ENCODE data around the gene GPC5.

The GPC5 gene

DNA sequence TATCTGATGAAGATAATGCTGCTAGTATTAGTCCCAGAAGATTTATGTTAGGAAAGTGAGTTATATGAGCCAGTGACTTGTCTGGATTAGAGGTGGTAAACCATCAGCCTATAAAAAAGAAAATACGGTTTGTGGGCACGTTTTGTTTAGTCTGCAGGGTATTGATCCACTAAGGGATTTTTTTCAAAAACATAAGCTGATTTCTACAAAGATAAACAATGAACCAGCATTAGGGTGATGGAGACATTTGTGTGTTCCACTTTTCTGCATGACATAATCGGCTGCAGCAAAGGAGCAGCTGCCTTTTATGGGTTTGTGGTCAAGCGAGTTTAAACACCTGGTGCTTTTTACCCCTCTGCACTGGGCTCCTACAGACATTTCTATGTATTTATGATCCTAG lies 991.8 kb downstream of the GPC5 start:
- H3K9ac ChIP-seq (ENCODE audit: low read length): peak overlapping the region; percentile 13; the same call in 1 of the 2 replicates
- peaks cover 34% of the 10 kb centered on the region for H3K4me1 ChIP-seq (ENCODE audit: insufficient read depth, low read length, severe bottlenecking)
- no peaks in the 10 kb centered on the region for H3K79me2 ChIP-seq (ENCODE audit: insufficient read depth, low read length)
- no peaks in the 10 kb centered on the region for H3K9me3 ChIP-seq (ENCODE audit: low read length)
- no peaks in the 10 kb centered on the region for H3F3A ChIP-seq (ENCODE audit: insufficient read depth, low read length)
- TF ChIP-seq EZH2 (IDR thresholded peaks at IDR 0.05; ENCODE audit: borderline replicate concordance, low read length): no peak
- no peak for TF ChIP-seq CTCF (IDR thresholded peaks at IDR 0.05; ENCODE audit: low read length)
- peak overlapping the region; percentile 80 for H3K27ac ChIP-seq (ENCODE audit: low read depth, low read length, poor library complexity, severe bottlenecking)
- H3K9me2 ChIP-seq (ENCODE audit: low read depth, low read length): no peaks in the 10 kb centered on the region
- H3K27me3 ChIP-seq (ENCODE audit: insufficient read depth, low read length): no peaks in the 10 kb centered on the region
- no peak overlapping the region for H2AFZ ChIP-seq (ENCODE audit: low read length)
- no peaks in the 10 kb centered on the region for H4K20me1 ChIP-seq (ENCODE audit: insufficient read depth, low read length)
- no peaks in the 10 kb centered on the region for H3K36me3 ChIP-seq (ENCODE audit: insufficient read depth, low read length)
- H3K4me2 ChIP-seq (ENCODE audit: low read length): peak overlapping the region; percentile 54
- H3K4me3 ChIP-seq (ENCODE audit: low read depth, low read length, poor library complexity, severe bottlenecking): no peak overlapping the region

- Histone ChIP-seq H3K9me3 (ENCODE audit: low read length) (no peaks in the 10 kb centered on the region), H3K27me3 (ENCODE audit: insufficient read depth, low read length) (no peaks in the 10 kb centered on the region), H3K4me2 (ENCODE audit: low read length) (no peak overlapping the region), H3K36me3 (ENCODE audit: insufficient read depth, low read length) (no peaks in the 10 kb centered on the region), H3K9me2 (ENCODE audit: low read depth, low read length) (no peaks in the 10 kb centered on the region), H3K79me2 (ENCODE audit: insufficient read depth, low read length) (no peaks in the 10 kb centered on the region), H3K4me1 (ENCODE audit: insufficient read depth, low read length, severe bottlenecking) (no peaks in the 10 kb centered on the region), H4K20me1 (ENCODE audit: insufficient read depth, low read length) (no peaks in the 10 kb centered on the region), H3F3A (ENCODE audit: insufficient read depth, low read length) (no peaks in the 10 kb centered on the region), H3K9ac (ENCODE audit: low read length) (no peak overlapping the region), H2AFZ (ENCODE audit: low read length) (no peak overlapping the region), H3K4me3 (ENCODE audit: low read depth, low read length, poor library complexity, severe bottlenecking) (no peak overlapping the region), H3K27ac (ENCODE audit: low read depth, low read length, poor library complexity, severe bottlenecking) (no peak overlapping the region)
- TF ChIP-seq CTCF (IDR thresholded peaks at IDR 0.05; ENCODE audit: low read length) (no peak), EZH2 (IDR thresholded peaks at IDR 0.05; ENCODE audit: borderline replicate concordance, low read length) (no peak)
Observed at GRCh38 chr13:92403606-92404005, 1005.2 kb downstream of the GPC5 start.

DNA sequence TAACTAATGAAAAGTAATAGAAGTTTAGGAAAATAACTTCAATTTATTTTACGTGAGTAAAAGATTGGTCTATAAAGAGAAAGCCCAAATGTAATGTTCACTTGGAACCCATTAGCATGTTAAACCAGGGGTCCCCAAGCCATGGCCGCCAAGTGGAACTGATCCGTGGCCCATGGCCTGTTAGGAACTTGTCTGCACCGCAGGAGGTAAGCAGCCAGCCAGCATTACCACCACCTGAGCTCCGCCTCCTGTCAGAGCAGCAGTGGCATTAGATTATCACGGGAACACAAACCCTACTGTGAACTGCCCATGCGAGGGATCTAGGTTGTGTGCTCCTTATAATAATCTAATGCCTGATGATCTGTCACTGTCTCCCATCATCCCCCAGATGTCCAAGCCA lies 1009.4 kb downstream of the GPC5 start:
- H3K9ac ChIP-seq (ENCODE audit: low read length): no peak overlapping the region
- no peak overlapping the region for H2AFZ ChIP-seq (ENCODE audit: low read length)
- H3K9me3 ChIP-seq (ENCODE audit: low read length): no peaks in the 10 kb centered on the region
- H3F3A ChIP-seq (ENCODE audit: insufficient read depth, low read length): no peaks in the 10 kb centered on the region
- H3K36me3 ChIP-seq (ENCODE audit: insufficient read depth, low read length): no peaks in the 10 kb centered on the region
- H3K4me2 ChIP-seq (ENCODE audit: low read length): no peak overlapping the region
- H3K9me2 ChIP-seq (ENCODE audit: low read depth, low read length): no peaks in the 10 kb centered on the region
- TF ChIP-seq CTCF (IDR thresholded peaks at IDR 0.05; ENCODE audit: low read length): no peak
- TF ChIP-seq EZH2 (IDR thresholded peaks at IDR 0.05; ENCODE audit: borderline replicate concordance, low read length): no peak
- no peak overlapping the region for H3K4me3 ChIP-seq (ENCODE audit: low read depth, low read length, poor library complexity, severe bottlenecking)
- H3K4me1 ChIP-seq (ENCODE audit: insufficient read depth, low read length, severe bottlenecking): peaks cover 3% of the 10 kb centered on the region
- H3K79me2 ChIP-seq (ENCODE audit: insufficient read depth, low read length): no peaks in the 10 kb centered on the region
- H3K27ac ChIP-seq (ENCODE audit: low read depth, low read length, poor library complexity, severe bottlenecking): no peak overlapping the region
- H3K27me3 ChIP-seq (ENCODE audit: insufficient read depth, low read length): no peaks in the 10 kb centered on the region
- H4K20me1 ChIP-seq (ENCODE audit: insufficient read depth, low read length): no peaks in the 10 kb centered on the region

Measured in OCI-LY1 (cell line).